NCI-H187 (cell line): ENCODE data around the gene NFASC.

Experiments used
- DNase-seq, 2 experiments: peaks; one replicate each; lab custom pipeline; 2025; lab: John Stamatoyannopoulos, UW

NFASC gene

DNA sequence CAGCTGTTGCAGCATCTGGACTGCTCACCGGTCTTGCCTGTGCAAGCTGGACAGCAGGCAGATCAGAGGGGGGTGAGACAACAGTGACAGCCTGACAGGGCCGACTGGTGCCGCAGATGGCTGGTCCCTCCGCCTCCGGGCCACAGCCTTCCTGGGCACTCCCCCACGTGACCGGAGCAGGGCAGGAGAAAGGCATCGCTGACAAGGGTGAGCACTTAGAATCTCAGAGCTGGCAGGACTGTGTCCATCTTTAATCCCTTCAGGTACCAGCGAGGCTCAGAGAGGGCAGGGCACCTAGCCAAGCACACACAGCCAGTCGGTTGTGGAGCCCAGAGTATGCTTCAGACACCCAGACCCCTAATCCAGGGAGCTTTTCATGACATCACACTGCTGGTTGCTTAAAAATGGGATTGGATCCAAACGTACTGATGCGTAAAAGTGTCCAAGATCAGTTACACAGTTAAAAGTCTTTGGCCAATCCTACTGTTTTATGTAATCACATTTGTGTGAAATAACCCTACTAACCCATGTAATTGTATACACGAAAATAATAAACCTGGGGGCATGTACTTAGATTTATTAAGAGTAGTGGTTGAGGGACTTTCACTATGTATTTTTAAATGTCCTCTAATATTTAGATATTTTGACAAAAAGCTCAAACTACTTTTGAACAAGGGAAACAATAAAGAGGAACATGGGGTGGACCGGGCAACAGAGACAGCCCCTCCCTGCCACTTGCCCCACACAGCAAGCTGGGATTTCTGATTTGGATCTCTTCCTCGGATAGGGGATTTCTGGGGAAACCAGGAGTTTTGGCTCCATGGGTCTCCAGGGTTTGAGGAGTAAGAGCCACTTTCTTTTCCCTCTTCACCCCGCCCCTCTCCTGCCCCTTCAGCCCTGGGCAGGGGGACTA lies 171.6 kb downstream of the NFASC start:
- no peak for DNase-seq

DNA sequence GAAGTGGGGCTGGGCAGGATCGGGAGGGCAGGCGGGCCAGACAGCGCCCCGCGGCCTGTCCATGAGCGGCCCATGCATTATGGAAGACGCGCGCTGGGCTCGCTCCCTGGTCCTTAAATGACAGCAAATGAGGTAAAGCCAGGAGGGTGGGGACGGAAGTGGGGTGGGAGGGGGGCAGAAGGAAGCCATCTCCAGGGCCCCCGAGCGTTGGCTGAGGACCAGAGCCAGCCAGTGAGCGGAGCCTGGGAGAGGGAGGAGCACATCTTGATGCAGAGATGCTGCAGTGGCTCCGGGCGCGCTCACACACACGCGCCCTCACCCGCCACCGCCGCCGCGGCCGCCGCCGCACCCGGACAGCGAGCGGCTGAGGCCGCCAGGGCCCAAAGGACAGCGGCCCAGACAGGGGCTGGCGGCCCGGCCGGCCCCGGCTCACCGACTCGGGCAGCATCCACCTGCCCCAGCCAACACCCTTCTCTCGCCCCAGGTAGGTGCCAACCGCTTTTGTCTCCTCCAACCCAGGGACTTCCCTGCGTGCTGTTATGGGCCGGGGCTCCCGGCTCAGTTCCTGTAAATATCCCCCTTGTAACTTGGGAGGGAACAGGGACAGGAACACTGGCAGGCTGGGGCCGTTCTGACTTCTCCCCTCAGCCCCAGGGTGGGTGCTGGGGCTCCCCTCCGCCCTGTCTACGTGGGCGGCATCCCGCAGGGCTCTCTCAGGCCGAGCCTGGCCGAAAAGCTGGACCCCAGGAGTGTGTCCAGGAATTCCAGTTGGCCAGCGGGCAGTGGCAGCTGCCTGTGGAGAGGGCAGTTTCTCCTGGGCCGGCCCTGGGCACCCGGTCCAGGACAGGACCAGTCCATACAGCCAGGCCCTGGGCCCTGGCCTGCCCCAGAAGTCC lies 172.5 kb downstream of the NFASC start, which contains the start of gene CNTN2:
Gene CNTN2 (plus strand): TSS at position 302 of the 896 bp plus-strand sequence. CDS start 9,974 bp downstream, outside the sequence.
- DNase-seq = no peak

DNA sequence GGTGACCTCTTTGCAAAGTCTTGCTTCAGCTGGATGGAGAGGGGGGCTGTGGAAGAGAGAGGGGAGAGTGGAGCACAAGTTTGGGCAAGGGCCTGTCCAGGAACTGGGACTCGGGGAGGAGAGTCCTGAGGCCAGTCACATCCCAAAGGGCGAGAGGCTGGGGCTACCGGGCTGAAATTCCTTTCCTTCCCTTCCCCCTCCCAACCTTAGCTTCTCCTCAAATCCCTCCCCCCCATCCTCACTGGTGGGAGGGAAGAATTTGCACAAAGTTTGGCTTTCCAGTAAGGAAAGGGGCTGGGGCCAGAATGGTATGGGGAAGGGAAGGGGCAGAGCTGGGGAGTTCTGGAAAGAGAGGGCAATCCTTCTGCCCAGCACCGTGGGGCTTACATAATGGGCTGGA lies 173.2 kb downstream of the NFASC start:
- DNase-seq = no peak

DNA sequence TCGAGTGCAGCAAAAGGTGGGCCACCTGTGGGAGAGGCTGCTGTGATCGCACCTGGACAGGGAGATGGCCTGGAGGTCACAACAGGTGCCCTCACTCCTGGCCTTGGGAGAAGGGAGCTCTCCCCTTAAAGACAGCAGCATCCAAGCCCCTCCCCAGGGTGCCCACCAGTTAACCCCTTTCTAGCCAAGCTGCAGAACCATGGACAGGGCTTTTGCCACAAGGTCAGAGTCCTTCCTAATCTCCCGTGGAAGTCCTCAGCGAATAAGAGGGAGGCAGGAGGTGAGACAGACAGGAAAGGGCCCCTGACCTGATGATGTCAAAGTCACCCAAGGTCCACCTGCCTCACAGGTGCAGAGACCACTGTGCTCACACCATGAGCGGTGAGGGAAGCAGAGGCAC lies 174.1 kb downstream of the NFASC start:
- DNase-seq = no peak

DNA sequence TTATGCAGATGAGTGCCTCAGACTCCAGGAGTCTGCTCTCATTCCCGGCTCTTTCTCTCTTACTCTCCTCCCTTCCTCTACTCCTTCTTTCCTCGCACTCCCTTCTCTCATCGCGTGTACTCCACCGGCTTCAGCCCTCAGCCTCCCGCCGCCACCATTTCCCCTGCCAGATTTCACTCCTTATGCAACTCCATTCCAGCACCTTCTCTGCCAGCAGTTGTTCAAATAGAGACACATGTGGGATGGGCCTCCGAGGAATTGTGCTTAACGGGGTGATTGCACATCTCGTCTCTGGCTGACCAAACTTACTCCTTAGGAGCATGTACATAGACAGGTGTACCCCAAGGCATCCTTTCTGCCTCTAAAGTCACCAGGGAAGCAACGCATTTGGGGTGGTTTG lies 174.5 kb downstream of the NFASC start:
- no peak for DNase-seq

DNA sequence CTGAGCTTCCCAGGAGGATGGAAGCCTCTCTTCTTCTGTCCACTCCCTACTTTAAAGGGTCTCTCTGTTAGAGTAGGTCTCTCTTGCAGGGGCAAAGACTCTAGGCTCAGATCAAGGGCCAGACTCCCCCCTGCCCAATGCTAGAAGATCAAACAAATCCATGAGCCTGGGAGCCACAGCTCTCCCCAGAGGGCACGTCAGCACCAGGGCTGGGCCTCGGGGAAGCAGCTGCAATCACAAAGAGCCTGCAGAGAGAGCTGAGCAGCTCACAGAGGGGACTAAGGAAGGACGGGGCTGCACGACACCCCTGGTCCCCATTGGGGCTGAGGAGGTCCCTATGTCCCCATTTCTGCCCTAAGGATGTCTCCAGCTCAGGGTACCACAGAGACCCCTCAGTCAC lies 176.2 kb downstream of the NFASC start:
- no peak for DNase-seq

DNA sequence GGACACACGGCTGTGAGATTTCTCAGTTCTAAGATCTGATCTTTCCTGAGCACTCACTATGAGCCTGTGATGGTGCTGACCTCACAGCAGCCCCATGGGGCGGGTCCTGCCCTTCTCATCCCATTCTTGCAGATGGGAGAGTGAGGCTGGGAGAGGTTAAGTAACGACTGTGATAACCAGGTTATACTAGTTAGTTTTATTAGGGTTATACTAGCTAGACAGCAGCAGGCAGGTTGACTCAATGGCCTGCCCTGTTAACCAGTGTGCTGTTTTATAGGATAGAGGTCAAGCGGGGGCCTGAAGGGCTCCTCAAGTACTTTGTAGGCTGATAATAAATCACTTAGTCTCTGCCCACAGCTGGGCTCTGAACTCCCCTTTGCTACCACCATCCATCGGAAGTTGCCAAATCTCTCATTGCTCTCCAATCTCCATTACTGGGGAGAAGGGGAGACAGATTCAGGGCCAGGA lies 177.1 kb downstream of the NFASC start:
- no peak for DNase-seq

DNA sequence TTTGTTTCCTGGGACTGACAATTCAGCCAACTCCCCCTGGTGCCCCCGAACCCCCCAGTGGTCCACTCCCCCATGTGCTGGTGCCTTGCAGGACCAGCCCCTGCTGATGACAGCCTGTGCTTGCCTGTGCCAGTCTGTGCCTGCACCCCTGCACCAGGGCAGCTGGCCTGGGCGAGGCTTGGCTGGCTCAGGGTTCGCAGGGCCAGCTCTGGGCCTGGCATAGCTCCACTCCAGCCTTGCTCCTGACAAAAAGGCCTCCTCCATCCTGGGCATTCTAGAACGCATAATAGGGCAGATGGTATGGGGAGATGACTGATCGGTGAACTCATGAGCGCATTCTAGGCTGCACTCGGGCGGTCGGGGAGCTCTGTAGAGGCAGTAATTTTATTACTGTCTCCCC lies 177.7 kb downstream of the NFASC start:
- no peak for DNase-seq

- DNase-seq = no peak
Observed at GRCh38 chr1:205049479-205049878, 178.8 kb downstream of the NFASC start.

- DNase-seq = peak in 1 of 2 experiments; percentile 27
Observed at GRCh38 chr1:205052690-205053089, 182.0 kb downstream of the NFASC start.

GRCh38 chr1:205053296-205053695 lies 182.6 kb downstream of the NFASC start:
- DNase-seq = no peak

GRCh38 chr1:205054013-205054412 lies 183.4 kb downstream of the NFASC start:
- no peak for DNase-seq

DNA sequence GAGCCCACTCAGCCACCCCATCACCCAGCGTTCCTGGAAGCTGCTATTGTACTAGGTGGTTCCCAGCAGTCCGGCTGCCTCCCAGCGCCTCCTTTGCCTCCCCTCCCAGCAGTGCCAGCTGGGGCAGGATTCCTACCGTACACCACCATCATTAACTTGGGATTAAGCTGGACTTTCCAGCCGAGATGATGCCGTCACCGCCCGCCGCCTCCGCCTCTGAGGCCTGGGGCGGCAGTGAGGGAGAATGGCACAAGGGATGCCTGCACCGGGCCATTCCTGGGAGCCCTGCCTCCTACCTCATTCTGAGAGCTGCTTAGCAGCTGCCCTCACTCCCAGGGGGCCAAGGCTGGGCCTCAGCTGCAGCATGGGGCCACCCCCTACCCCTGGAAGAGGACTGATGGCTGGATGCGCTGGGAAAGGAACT lies 185.5 kb downstream of the NFASC start:
- no peak for DNase-seq

DNA sequence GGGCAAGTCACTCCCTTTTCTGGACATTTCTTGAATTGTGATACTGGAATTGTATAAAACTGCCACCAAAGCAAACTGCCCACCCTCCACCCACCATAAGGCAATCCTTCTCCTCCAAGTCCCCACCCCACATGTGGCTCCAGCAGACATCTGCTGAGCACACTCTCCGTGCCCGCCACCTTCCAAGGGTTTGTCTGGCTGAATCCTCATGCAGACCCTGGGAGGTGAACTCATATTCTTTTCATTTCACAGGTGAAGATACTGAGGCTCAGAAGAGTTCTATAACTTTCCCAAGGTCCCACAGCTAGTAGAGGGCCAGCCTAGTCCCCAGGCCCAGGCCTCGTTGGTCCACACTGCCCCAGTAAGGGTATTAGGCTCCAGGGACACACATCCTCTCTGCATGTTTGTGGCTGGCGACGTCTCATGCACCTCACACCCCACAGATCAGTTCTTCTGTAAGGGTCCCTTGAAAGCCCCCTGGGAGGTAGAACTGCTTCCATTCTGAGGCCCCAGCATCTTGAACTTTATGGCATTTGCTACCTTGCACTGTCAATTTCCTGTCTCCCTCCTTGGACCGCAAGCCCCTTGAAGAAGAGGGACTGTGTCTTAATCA lies 186.4 kb downstream of the NFASC start:
- no peak for DNase-seq

DNA sequence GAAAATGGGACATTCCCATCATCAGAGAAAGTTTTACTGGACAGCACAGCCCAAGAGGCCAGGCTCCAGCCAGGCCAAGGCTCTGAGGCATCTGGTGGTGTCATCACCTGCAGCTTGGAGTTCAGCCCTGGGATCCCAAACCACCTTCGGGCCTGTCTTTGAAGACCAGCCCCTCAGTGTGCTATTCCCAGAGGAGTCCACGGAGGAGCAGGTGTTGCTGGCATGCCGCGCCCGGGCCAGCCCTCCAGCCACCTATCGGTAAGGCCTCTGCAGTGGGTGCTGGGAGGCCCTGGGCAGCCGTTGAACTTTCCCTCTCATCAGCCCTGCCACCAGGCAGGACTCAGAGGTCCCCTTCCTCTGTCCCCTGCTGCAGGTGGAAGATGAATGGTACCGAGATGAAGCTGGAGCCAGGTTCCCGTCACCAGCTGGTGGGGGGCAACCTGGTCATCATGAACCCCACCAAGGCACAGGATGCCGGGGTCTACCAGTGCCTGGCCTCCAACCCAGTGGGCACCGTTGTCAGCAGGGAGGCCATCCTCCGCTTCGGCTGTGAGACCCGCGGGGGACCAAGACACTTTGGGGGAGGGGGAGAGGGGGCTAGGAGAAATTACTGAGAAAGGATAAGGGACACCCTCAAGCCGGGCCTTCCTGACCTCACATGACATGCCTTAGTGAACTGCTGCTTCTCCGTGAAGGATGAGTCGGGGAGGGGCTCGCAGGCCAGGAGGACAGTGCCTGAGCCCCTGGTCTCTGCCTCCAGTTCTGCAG lies 187.3 kb downstream of the NFASC start:
- DNase-seq = no peak

DNA sequence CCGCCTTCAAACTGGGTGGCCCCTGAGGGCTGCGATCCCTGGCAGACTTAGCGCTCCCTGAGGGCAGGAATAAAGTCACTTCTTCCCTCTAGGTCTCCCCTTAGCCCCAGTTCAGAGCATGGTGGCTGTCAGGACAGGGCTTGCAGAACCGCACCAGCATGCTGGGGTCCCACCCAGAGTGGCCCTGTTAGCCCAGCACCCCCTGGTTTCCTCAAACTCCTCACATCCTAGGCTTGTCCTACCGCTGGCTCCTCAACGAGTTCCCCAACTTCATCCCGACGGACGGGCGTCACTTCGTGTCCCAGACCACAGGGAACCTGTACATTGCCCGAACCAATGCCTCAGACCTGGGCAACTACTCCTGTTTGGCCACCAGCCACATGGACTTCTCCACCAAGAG lies 188.2 kb downstream of the NFASC start:
- no peak for DNase-seq

DNA sequence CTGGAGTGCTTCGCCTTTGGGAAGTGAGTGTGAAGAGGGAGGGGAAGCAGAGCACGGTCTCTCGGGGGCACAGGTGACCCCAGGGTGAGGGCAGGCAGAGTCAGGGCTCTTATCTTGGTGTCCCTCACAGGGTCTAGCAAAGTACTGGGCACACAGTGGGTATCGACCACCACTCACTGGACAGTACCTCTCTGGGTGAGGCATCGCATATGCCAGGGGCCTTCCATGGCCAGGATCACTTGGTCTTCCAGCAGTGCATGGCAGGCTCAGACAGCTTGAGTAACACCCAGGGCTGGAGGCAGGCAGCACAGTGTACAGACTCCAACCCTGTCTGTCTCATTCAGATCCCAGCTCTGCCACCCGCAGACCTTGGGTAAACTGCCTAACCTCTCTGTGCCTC lies 189.0 kb downstream of the NFASC start:
- no peak for DNase-seq

- DNase-seq = no peak
Observed at GRCh38 chr1:205060746-205061145, 190.1 kb downstream of the NFASC start.

- no peak for DNase-seq
Observed at GRCh38 chr1:205061227-205061626, 190.6 kb downstream of the NFASC start.

- DNase-seq = peak; percentile 80 to 84
Observed at GRCh38 chr1:205061665-205062069, 191.0 kb downstream of the NFASC start.

GRCh38 chr1:205062319-205062718 lies 191.7 kb downstream of the NFASC start:
- no peak for DNase-seq
